Kidney epithelial cell (primary cell): ENCODE results near the gene IL10RB. TPM values are rescaled to one million over a fixed set of nuclear protein-coding genes. Genes with fewer than 3 reads are reported as not detected.

Source experiments
- DNase-seq: peaks from one replicate; pipeline ENCODE4 v3.0.0-alpha.2; 2010; ENCODE audit warnings: low read depth
- H3K27me3 ChIP-seq: 2 replicates; pipeline ENCODE4 v1.6.0; 2011; ENCODE audit warnings: low read length; ENCODE audit not compliant: control insufficient read depth, insufficient read depth
- H3K36me3 ChIP-seq: 2 replicates; pipeline ENCODE4 v1.5.1; 2011; ENCODE audit warnings: low read length; ENCODE audit not compliant: control insufficient read depth, insufficient read depth
- H3K4me3 ChIP-seq: 2 replicates; pipeline ENCODE4 v1.5.1; 2011; ENCODE audit warnings: low read depth, mild to moderate bottlenecking, control low read depth, low read length
- CTCF ChIP-seq: IDR thresholded peaks from 2 replicates; pipeline ENCODE4 v1.5.1; 2011; ENCODE audit warnings: mild to moderate bottlenecking, moderate library complexity, low read length, control low read depth, inconsistent platforms; ENCODE audit not compliant: insufficient read depth, poor library complexity, severe bottlenecking
- total RNA-seq: library from RNA; depleted of rRNA; stranded (reverse); fragments of >200 nt; gene quantifications from 2 replicates; pipeline ENCODE4 v1.2.3, GENCODE V29; 2015

Gene IL10RB
- total RNA-seq, 1 donor from 2014 or later, result 13.9 TPM

- no peak for DNase-seq
- Histone ChIP-seq H3K4me3 (peak overlapping the region; percentile 81), H3K36me3 (no peaks in the 10 kb centered on the region), H3K27me3 (no peaks in the 10 kb centered on the region)
- no peak for TF ChIP-seq CTCF
Measured at GRCh38 chr21:33265664-33266049, 510 bp upstream of the IL10RB start.

- Histone ChIP-seq H3K27me3 (no peaks in the 10 kb centered on the region), H3K36me3 (no peaks in the 10 kb centered on the region), H3K4me3 (peak overlapping the region; percentile 81)
- no peak for DNase-seq
- no peak for TF ChIP-seq CTCF
Measured at GRCh38 chr21:33266789-33267135, 595 bp downstream of the IL10RB start.

GRCh38 chr21:33267250-33267649 is 1.1 kb downstream of the IL10RB start:
- Histone ChIP-seq H3K4me3 (peak overlapping the region; percentile 81), H3K27me3 (no peaks in the 10 kb centered on the region), H3K36me3 (no peaks in the 10 kb centered on the region)
- no peak for TF ChIP-seq CTCF
- DNase-seq, result no peak

GRCh38 chr21:33268393-33268736 is 2.2 kb downstream of the IL10RB start:
- H3K4me3 ChIP-seq, result no peak overlapping the region
- DNase-seq, result no peak
- no peaks in the 10 kb centered on the region for H3K27me3 ChIP-seq
- TF ChIP-seq CTCF, result no peak
- no peaks in the 10 kb centered on the region for H3K36me3 ChIP-seq

- no peaks in the 10 kb centered on the region for H3K36me3 ChIP-seq
- no peak for DNase-seq
- no peak for TF ChIP-seq CTCF
- H3K4me3 ChIP-seq, result no peak overlapping the region
- H3K27me3 ChIP-seq, result no peaks in the 10 kb centered on the region
Measured at GRCh38 chr21:33268737-33269441, 2.7 kb downstream of the IL10RB start.

- H3K27me3 ChIP-seq, result no peaks in the 10 kb centered on the region
- H3K4me3 ChIP-seq, result no peak overlapping the region
- TF ChIP-seq CTCF, result no peak
- DNase-seq, result no peak
- H3K36me3 ChIP-seq, result no peaks in the 10 kb centered on the region
Measured at GRCh38 chr21:33270986-33271385, 4.8 kb downstream of the IL10RB start.
